ENCODE results near the gene LRP1-AS. TPM values are rescaled to one million over a fixed set of nuclear protein-coding genes. Genes with fewer than 3 reads are reported as not detected.

Gene LRP1-AS
- total RNA-seq, 1 experiment from 2014 or later: not detected

GRCh38 chr12:57126561-57126960, 20.9 kb downstream of the LRP1-AS start:
- in situ Hi-C loops (cut with HindIII; ENCODE audit: low pct_unique_long_range_greater_than_20kb, low sequenced_read_pairs): no loop called here
- no peak overlapping the region for H3K4me3 ChIP-seq (ENCODE audit: low read depth in 2 of 2, low read length in 2 of 2)

GRCh38 chr12:57126061-57126460, 21.4 kb downstream of the LRP1-AS start:
- intact Hi-C loops (cut with micrococcal nuclease; ENCODE audit: unreplicated experiment): no loop called here
- CTCF ChIA-PET: interaction anchor here (0.6 to 1.4 kb wide), 2 partner anchors 46 to 53 kb away, joined by 6 to 11 read pairs; no protein-coding TSS in a partner anchor

More at GRCh38 chr12:57126561-57126960, 20.9 kb downstream of the LRP1-AS start:
- H3K36me3 ChIP-seq (ENCODE audit: control insufficient read depth, insufficient read depth, low read length): no peaks in the 10 kb centered on the region
- no TSS peak for BruUV-seq (replicated peaks)
- ChIA-PET POLR2A (no interaction called here), CTCF (interaction anchor here (0.7 to 1.4 kb wide), 4 partner anchors 46 to 103 kb away, joined by 3 to 11 read pairs (median 6); partner anchors contain the start of gene SHMT2)
- DNase-seq (ENCODE audit: low read depth, low spot score) (no peak), ATAC-seq (no peak)
- 0 out of 2 replicates have a peak, but pooled peaks cover 3% of the 10 kb centered on the region for H3K4me1 ChIP-seq (ENCODE audit: control insufficient read depth, insufficient read depth, low read length)
- no peak for TF ChIP-seq REST (IDR thresholded peaks at IDR 0.05; ENCODE audit: insufficient read depth in 1 of 2, low read depth in 2 of 2, low read length in 1 of 2)
- TF ChIP-seq POLR2AphosphoS5 (IDR thresholded peaks at IDR 0.05; ENCODE audit: low read depth, low read length): no peak
- no peak for TF ChIP-seq CTCF (IDR thresholded peaks at IDR 0.05)
- TF ChIP-seq TCF7L2 (IDR thresholded peaks at IDR 0.05; ENCODE audit: low read depth, low read length): no peak
- no peak for TF ChIP-seq SIN3A (IDR thresholded peaks at IDR 0.05; ENCODE audit: borderline replicate concordance, insufficient read depth, low read depth, low read length)
- H3K9me3 ChIP-seq (ENCODE audit: control insufficient read depth, insufficient read depth, low read depth, low read length): peaks cover 3% of the 10 kb centered on the region; the same call in 1 of the 2 replicates
- 0 out of 2 replicates have a peak, but pooled peaks cover 3% of the 10 kb centered on the region for H3K27me3 ChIP-seq (ENCODE audit: control insufficient read depth, insufficient read depth, low read length)
- intact Hi-C loops (cut with micrococcal nuclease; ENCODE audit: unreplicated experiment): no loop called here
- no peak overlapping the region for H3K27ac ChIP-seq (ENCODE audit: low read length)

More at GRCh38 chr12:57126061-57126460, 21.4 kb downstream of the LRP1-AS start:
- in situ Hi-C loops (cut with HindIII; ENCODE audit: low pct_unique_long_range_greater_than_20kb, low sequenced_read_pairs): no loop called here
- POLR2A ChIA-PET: interaction anchor here (0.6 kb wide), 1 partner anchor 58 kb away, joined by 5 read pairs; no protein-coding TSS in a partner anchor
- no peak for DNase-seq (ENCODE audit: low read depth, low spot score)
- ATAC-seq: no peak
- Histone ChIP-seq H3K4me3 (ENCODE audit: low read depth in 2 of 2, low read length in 2 of 2) (no peak overlapping the region), H3K36me3 (ENCODE audit: control insufficient read depth, insufficient read depth, low read length) (no peaks in the 10 kb centered on the region), H3K4me1 (ENCODE audit: control insufficient read depth, insufficient read depth, low read length) (0 out of 2 replicates have a peak, but pooled peaks cover 3% of the 10 kb centered on the region), H3K27me3 (ENCODE audit: control insufficient read depth, insufficient read depth, low read length) (0 out of 2 replicates have a peak, but pooled peaks cover 3% of the 10 kb centered on the region), H3K27ac (ENCODE audit: low read length) (no peak overlapping the region), H3K9me3 (ENCODE audit: control insufficient read depth, insufficient read depth, low read depth, low read length) (peaks cover 3% of the 10 kb centered on the region; the same call in 1 of the 2 replicates)
- no TSS peak for BruUV-seq (replicated peaks)
- TF ChIP-seq CTCF (IDR thresholded peaks at IDR 0.05) (no peak), REST (IDR thresholded peaks at IDR 0.05; ENCODE audit: insufficient read depth in 1 of 2, low read depth in 2 of 2, low read length in 1 of 2) (no peak), TCF7L2 (IDR thresholded peaks at IDR 0.05; ENCODE audit: low read depth, low read length) (no peak), SIN3A (IDR thresholded peaks at IDR 0.05; ENCODE audit: borderline replicate concordance, insufficient read depth, low read depth, low read length) (no peak), POLR2AphosphoS5 (IDR thresholded peaks at IDR 0.05; ENCODE audit: low read depth, low read length) (no peak)
